Measurements from ENCODE around the gene ATF1.

The ATF1 gene

DNA sequence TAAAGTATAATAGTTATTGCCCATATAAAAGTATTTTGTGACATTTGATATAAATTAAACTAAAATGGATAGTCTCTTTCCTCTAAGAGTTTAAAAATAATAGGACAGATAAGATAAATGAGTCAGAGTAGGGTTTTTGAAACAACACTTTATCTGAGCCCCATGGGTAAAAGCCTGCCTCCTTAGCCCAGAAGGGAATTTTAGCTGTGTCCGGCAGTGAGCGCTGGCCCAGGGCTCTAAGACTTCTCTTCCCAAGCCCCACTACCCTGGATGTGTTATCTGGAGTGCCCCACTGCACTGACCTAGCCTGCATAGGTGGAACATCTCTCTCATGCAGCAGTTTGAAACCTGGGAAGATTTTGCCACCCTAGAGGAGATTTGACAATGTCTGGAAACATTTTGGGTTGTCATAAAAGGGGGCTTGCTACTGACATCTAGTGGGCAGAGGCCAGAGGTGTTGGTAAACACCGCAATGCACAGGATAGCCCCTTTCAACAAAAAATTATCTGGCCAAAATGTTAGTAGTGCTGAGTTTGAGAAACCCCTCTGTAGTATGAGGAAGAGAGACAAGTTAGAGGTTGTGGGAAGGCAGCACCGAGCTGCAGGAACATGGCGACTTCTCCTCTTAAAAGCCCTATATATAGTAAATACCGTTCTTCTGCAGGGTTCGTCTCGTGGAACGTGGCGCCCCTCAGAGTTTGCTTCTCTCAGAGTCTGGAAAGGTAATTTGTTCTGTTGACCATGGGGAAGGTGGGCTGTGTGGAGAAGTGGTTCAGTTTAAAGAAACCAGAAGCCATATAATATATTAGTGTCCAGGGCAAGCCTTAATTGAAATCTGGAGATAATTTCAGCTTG, 29.3 kb upstream of the ATF1 start:
- TF ChIP-seq, protein P1, sequence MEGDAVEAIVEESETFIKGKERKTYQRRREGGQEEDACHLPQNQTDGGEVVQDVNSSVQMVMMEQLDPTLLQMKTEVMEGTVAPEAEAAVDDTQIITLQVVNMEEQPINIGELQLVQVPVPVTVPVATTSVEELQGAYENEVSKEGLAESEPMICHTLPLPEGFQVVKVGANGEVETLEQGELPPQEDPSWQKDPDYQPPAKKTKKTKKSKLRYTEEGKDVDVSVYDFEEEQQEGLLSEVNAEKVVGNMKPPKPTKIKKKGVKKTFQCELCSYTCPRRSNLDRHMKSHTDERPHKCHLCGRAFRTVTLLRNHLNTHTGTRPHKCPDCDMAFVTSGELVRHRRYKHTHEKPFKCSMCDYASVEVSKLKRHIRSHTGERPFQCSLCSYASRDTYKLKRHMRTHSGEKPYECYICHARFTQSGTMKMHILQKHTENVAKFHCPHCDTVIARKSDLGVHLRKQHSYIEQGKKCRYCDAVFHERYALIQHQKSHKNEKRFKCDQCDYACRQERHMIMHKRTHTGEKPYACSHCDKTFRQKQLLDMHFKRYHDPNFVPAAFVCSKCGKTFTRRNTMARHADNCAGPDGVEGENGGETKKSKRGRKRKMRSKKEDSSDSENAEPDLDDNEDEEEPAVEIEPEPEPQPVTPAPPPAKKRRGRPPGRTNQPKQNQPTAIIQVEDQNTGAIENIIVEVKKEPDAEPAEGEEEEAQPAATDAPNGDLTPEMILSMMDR (IDR thresholded peaks at IDR 0.05; ENCODE audit: unreplicated experiment in 3 of 3), result peak; percentile 58 to 68 (median 60)
- H3K27me3 Mint-ChIP-seq (ENCODE audit: low read depth), result no peaks in the 10 kb centered on the region
- H3K27ac Mint-ChIP-seq, result peak overlapping the region in 1 of 3 experiments; percentile 10
- no peaks in the 10 kb centered on the region for H3K4me1 Mint-ChIP-seq
- no peaks in the 10 kb centered on the region for H3K9me3 Mint-ChIP-seq
- no peak overlapping the region for H3K4me3 Mint-ChIP-seq
- peaks cover 65% of the 10 kb centered on the region for H3K36me3 Mint-ChIP-seq (ENCODE audit: low read depth)

DNA sequence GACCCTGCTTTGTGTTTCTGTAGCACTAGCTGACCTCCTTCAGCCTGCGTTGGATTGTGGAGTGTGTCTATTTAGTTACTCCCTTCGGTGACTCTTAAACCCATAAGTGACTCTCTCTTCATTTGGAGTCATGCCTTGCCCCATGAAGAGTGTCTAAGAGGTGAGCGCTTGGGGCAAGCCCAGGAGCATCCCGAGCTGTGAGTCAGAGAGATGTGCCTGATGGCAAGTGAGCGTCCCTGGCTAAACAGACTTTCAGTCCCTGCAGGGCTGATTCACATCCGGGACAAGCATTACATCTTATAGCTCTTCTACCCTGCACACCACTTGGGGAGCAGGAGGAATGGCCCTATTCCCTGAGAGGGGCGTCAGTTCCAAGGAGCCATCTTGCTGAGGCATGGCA, 24.3 kb upstream of the ATF1 start:
- H3K36me3 Mint-ChIP-seq (ENCODE audit: low read depth), result peaks cover 69% of the 10 kb centered on the region
- H3K27me3 Mint-ChIP-seq (ENCODE audit: low read depth), result no peaks in the 10 kb centered on the region
- TF ChIP-seq, protein P1 (IDR thresholded peaks at IDR 0.05; ENCODE audit: unreplicated experiment in 3 of 3), result no peak
- no peak overlapping the region for H3K4me3 Mint-ChIP-seq
- no peak overlapping the region for H3K27ac Mint-ChIP-seq
- no peaks in the 10 kb centered on the region for H3K9me3 Mint-ChIP-seq
- no peaks in the 10 kb centered on the region for H3K4me1 Mint-ChIP-seq

DNA sequence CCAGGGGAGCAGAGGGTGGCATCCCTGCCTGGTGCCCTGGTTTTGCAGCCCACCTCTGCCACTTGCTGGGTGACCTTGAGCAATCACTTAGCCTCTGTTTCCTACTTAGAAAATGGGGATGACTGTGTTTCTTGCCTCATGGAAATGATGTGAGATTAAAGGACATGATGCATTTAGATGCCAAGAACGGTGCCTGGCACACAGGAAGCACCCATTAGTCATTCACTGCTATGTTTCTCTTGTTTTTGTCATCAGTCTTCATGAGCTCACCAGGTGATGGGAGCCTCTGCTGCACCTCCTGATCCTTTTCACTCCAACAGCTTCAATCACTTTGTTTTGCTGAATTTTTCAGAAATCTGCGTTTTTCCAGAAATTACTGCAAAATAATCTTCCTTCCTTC, 23.6 kb upstream of the ATF1 start:
- H3K4me3 Mint-ChIP-seq, result no peak overlapping the region
- no peaks in the 10 kb centered on the region for H3K4me1 Mint-ChIP-seq
- no peaks in the 10 kb centered on the region for H3K9me3 Mint-ChIP-seq
- H3K27ac Mint-ChIP-seq, result no peak overlapping the region
- H3K27me3 Mint-ChIP-seq (ENCODE audit: low read depth), result no peaks in the 10 kb centered on the region
- peaks cover 65% of the 10 kb centered on the region for H3K36me3 Mint-ChIP-seq (ENCODE audit: low read depth)
- TF ChIP-seq, protein P1 (IDR thresholded peaks at IDR 0.05; ENCODE audit: unreplicated experiment in 3 of 3), result no peak

DNA sequence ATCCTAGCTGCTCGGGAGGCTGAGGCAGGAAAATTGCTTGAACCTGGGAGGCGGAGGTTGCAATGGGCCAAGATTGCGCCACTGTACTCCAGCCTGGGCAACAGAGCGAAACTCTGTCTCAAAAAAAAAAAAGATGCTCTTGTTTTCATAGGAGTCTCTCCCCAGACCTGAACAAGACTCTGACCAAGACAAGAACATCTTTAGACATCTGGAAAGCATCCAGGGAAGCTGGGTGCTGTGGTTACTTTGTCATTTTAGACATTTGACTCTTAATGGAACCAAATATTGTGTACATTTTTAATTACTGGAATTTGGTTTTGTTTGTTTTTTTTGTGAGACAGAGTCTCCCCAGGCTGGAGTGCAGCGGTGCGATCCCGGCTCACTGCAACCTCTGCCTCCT, 21.1 kb upstream of the ATF1 start:
- Mint-ChIP-seq H3K4me1 (no peaks in the 10 kb centered on the region), H3K36me3 (ENCODE audit: low read depth) (peaks cover 58% of the 10 kb centered on the region), H3K27ac (no peak overlapping the region), H3K9me3 (no peaks in the 10 kb centered on the region), H3K4me3 (no peak overlapping the region), H3K27me3 (ENCODE audit: low read depth) (no peaks in the 10 kb centered on the region)
- TF ChIP-seq, protein P1 (IDR thresholded peaks at IDR 0.05; ENCODE audit: unreplicated experiment in 3 of 3), result no peak

DNA sequence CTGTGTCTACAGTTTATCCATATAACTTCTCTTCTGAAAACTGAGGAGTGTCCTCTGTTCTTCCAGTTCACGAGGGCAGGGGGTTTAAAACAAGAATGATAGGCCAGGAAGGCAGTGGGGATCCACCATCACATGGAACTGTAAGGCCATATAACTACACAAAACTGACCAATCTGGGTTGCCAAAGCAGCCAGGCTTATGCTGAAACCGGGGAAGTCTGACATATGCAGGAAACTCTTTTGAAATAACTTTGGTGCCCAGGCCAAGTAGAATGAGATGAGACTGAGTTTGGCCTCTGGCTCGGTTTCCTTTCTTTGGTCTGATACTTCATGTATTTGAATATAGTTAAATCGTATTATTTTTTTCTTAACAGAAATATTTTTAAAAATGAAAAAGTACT, 18.0 kb upstream of the ATF1 start:
- Mint-ChIP-seq H3K4me3 (no peak overlapping the region), H3K36me3 (ENCODE audit: low read depth) (peaks cover 59% of the 10 kb centered on the region), H3K4me1 (no peaks in the 10 kb centered on the region), H3K27ac (no peak overlapping the region), H3K9me3 (no peaks in the 10 kb centered on the region), H3K27me3 (ENCODE audit: low read depth) (no peaks in the 10 kb centered on the region)
- TF ChIP-seq, protein P1 (IDR thresholded peaks at IDR 0.05; ENCODE audit: unreplicated experiment in 3 of 3), result no peak

DNA sequence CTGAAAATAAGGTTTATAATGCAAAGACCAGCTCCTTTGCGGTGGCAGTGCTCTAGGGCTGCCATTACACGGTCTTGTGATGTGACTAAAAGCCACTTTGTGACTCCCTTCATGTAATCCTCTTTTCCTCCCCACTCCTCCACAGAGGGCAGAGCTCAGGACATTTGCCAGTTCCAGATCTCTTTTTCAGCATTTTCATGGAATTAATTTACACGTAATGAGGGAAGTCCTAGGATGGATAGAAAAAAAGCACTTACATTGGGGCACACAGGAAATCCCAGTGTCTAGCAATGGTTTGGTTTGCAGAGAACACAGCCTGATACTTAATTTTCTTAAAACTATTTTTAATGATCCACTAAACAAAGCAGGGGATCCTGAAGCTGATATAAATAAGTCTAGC, 17.5 kb upstream of the ATF1 start:
- H3K27ac Mint-ChIP-seq, result no peak overlapping the region
- H3K36me3 Mint-ChIP-seq (ENCODE audit: low read depth), result peaks cover 55% of the 10 kb centered on the region
- TF ChIP-seq, protein P1 (IDR thresholded peaks at IDR 0.05; ENCODE audit: unreplicated experiment in 3 of 3), result no peak
- H3K4me3 Mint-ChIP-seq, result no peak overlapping the region
- H3K4me1 Mint-ChIP-seq, result no peaks in the 10 kb centered on the region
- H3K27me3 Mint-ChIP-seq (ENCODE audit: low read depth), result no peaks in the 10 kb centered on the region
- H3K9me3 Mint-ChIP-seq, result no peaks in the 10 kb centered on the region

All from nephron (organoid).